Measurements from ENCODE around the gene PDXK.

PDXK gene

DNA sequence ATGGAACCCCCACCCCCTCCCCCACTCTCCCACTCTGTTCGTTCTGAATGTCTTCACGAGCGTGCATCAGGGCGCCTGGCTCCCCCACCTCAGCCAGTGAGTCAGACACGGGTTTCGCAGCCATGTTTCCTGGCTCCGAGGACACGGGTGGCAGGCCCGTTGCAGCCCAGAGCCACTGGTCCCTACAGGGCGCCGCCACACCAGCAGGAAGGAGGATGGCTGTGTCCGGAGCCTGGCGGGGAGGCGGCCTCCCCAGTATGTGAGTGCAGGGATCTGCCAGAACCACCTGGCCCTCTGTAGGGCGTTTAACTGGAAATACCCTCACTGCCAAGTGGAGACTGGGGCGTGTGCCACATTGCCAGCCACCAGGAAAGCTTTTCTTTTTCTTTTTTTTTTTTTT lies 38.7 kb downstream of the PDXK start:
- Histone ChIP-seq H3K36me3 (ENCODE audit: control insufficient read depth, insufficient read depth, low read length) (peaks cover 31% of the 10 kb centered on the region), H3K27me3 (ENCODE audit: control insufficient read depth, insufficient read depth, low read length) (no peaks in the 10 kb centered on the region), H3K4me1 (ENCODE audit: control insufficient read depth, insufficient read depth, low read length) (peaks cover 12% of the 10 kb centered on the region), H3K4me3 (ENCODE audit: low read length) (no peak overlapping the region), H3K27ac (ENCODE audit: low read depth, low read length) (peak overlapping the region; percentile 89), H3K9ac (ENCODE audit: low read length) (no peak overlapping the region)

DNA sequence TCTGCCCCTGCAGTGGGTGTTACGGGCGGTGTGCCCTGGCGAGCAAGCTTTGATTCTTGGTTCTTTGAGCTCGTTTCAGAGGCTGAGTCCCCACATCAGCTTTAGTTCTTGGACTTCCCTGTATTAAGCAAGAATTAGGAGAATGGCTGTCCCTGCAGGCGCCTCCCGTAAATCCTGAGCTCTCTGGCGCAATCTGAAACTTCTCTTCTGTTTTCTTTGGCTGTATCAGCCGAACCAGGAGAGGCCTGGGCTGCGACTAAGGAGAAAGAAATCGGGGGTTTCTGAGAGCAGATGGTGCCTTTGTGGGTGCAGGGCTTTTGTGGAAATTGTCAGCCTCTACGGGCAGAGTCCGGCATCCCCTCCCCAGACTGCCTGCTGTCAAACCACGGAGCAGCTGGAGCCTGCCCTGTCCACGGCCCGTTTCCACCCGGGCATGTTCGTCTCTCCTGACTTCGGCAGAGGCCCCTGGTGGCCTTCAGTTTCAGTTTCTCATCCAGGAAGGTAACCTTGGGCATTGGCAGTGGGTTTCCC lies 39.2 kb downstream of the PDXK start:
- H3K27ac ChIP-seq (ENCODE audit: low read depth, low read length) = peak overlapping the region; percentile 89

DNA sequence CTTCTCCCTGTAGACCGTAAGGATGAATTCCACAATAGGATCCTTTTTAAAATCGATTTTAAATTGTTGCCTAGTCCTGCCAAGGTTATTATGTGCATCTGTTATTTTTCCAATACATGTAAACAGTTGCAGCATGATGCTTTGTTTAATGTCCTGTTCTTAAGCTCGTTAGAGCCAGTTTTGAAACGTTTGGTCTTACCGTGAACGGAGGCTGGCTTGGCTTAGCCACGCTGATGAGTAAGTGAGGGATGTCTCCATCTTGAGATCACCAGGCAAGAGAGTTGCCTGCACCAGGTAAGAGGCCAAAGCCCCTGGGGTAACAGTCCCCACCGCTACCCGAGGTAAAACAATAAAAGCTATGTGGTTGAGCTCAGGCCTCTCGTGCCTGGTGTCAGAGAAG lies 39.9 kb downstream of the PDXK start:
- Histone ChIP-seq H3K27ac (ENCODE audit: low read depth, low read length) (peak overlapping the region; percentile 89), H3K36me3 (ENCODE audit: control insufficient read depth, insufficient read depth, low read length) (peaks cover 22% of the 10 kb centered on the region), H3K4me1 (ENCODE audit: control insufficient read depth, insufficient read depth, low read length) (peaks cover 12% of the 10 kb centered on the region), H3K4me3 (ENCODE audit: low read length) (no peak overlapping the region), H3K9ac (ENCODE audit: low read length) (no peak overlapping the region), H3K27me3 (ENCODE audit: control insufficient read depth, insufficient read depth, low read length) (no peaks in the 10 kb centered on the region)

More for the DNA sequence above, 39.2 kb downstream of the PDXK start:
- H3K4me1 ChIP-seq (ENCODE audit: control insufficient read depth, insufficient read depth, low read length) = peaks cover 12% of the 10 kb centered on the region
- H3K36me3 ChIP-seq (ENCODE audit: control insufficient read depth, insufficient read depth, low read length) = peaks cover 28% of the 10 kb centered on the region
- no peaks in the 10 kb centered on the region for H3K27me3 ChIP-seq (ENCODE audit: control insufficient read depth, insufficient read depth, low read length)
- peak overlapping the region; percentile 59 for H3K4me3 ChIP-seq (ENCODE audit: low read length)
- H3K9ac ChIP-seq (ENCODE audit: low read length) = peak overlapping the region; percentile 34

DNA sequence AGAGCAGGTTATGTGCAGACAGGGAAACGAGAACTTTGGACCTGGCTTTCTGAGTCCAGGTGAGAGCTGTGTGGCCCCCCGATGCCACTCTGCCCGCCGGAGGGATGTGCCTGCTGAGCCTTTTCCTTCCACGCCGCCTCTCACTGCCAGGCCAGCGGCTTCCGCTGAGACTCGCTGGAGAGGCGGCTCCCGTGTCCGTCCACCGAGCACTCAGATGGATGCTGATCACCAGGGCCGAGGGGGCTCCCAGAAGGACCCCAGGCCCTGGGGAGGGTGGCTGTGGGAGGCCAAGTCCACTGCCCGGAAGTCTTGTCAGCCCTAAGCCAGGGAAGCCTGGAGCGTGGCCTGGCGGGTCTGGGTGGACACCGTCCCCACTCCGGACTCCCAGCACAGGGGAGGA lies 40.7 kb downstream of the PDXK start:
- H3K4me3 ChIP-seq (ENCODE audit: low read length) = no peak overlapping the region
- no peaks in the 10 kb centered on the region for H3K27me3 ChIP-seq (ENCODE audit: control insufficient read depth, insufficient read depth, low read length)
- H3K4me1 ChIP-seq (ENCODE audit: control insufficient read depth, insufficient read depth, low read length) = peaks cover 12% of the 10 kb centered on the region
- peak overlapping the region; percentile 89 for H3K27ac ChIP-seq (ENCODE audit: low read depth, low read length)
- no peak overlapping the region for H3K9ac ChIP-seq (ENCODE audit: low read length)
- H3K36me3 ChIP-seq (ENCODE audit: control insufficient read depth, insufficient read depth, low read length) = peaks cover 20% of the 10 kb centered on the region

DNA sequence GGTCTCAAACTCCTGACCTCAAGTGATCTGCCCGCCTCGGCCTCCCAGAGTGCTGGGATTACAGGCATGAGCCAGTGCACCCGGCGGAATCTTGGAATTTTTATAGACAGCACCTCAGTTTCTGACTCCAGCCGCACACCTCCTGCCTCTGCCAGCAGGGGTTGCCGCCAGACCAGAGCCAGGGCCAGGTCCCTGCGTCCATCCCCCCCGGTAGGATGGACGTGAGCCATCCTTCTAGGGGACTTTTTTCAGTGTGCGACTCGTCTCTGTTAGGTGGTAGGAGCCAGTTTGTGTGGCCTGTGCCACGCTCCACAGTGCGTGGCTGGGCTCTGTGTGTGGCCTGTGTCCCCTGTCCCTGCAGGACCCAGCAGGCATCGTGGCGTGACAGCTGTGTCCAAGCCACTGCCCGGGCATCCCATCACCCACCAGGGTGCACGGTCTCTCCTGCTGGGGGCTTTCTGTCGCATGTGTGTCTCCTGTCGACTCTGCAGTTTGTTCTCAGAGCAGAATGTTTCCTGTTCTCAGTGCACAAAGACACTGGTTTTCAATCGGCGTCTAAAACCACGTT lies 41.5 kb downstream of the PDXK start:
- Histone ChIP-seq H3K27ac (ENCODE audit: low read depth, low read length) (no peak overlapping the region), H3K4me3 (ENCODE audit: low read length) (no peak overlapping the region), H3K4me1 (ENCODE audit: control insufficient read depth, insufficient read depth, low read length) (peaks cover 12% of the 10 kb centered on the region), H3K36me3 (ENCODE audit: control insufficient read depth, insufficient read depth, low read length) (peaks cover 12% of the 10 kb centered on the region), H3K27me3 (ENCODE audit: control insufficient read depth, insufficient read depth, low read length) (no peaks in the 10 kb centered on the region), H3K9ac (ENCODE audit: low read length) (no peak overlapping the region)

DNA sequence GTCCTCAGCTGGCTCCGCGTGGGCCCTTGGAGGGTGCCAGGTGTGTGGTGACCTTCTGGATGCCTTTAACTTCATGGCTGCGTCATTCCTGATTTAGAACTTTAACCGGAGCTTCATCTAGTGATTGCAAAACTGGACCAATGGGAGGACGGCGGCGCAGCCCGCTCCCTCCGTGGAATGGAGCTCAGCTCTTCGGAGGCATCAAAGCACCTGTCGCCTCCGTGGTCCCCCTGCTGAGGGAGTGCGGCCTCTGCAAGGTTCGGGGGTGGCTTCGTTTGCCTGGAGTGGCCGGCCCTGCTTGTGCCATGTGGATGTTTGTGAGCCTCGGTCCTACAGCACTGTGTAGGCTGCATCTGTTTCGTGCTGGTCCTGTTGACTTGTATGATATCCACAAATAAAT lies 43.0 kb downstream of the PDXK start:
- H3K36me3 ChIP-seq (ENCODE audit: control insufficient read depth, insufficient read depth, low read length) = peaks cover 6% of the 10 kb centered on the region
- peaks cover 12% of the 10 kb centered on the region for H3K4me1 ChIP-seq (ENCODE audit: control insufficient read depth, insufficient read depth, low read length)
- no peaks in the 10 kb centered on the region for H3K27me3 ChIP-seq (ENCODE audit: control insufficient read depth, insufficient read depth, low read length)
- H3K27ac ChIP-seq (ENCODE audit: low read depth, low read length) = no peak overlapping the region
- no peak overlapping the region for H3K4me3 ChIP-seq (ENCODE audit: low read length)
- no peak overlapping the region for H3K9ac ChIP-seq (ENCODE audit: low read length)

DNA sequence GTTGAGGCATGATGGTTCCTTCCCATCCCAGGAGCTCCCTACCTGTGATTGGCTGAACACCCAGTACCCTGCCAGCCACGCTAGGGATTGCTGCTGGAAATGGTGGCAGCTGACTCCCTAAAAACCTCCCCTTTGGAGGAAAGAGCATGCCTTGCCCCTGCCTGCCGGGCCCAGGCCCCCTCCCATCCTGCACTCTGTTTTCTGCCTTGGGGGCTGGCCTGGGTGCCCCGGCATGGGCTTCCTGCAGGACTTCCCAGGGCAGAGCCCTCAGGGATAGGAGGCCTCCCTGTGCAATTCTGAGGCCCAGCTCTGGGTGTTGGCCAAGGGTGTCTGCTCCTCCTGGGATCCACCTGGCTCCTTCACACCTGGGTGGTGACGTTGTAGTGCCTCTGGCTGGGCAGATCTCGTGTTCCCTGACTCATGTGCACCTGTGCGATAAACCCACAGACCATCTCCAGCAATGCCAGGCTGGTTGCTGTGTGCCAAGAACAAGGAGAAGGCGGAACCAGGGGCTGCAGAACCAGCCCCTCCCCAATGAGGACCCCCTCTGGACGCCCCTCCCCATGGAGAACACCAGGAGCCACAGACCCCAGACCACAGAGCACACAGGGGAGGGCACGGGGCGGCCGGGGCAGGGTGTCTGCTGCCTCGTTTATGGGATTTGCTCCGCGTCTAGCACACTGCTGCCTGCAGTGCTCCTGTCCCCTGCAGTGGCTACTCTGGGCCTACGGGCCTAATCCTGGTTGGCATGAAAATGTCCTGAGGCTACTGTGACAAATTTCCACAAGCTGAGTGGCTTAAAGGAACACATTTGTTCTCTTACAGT lies 43.6 kb downstream of the PDXK start:
- H3K9ac ChIP-seq (ENCODE audit: low read length) = no peak overlapping the region
- H3K4me1 ChIP-seq (ENCODE audit: control insufficient read depth, insufficient read depth, low read length) = peaks cover 14% of the 10 kb centered on the region
- no peak overlapping the region for H3K4me3 ChIP-seq (ENCODE audit: low read length)
- H3K36me3 ChIP-seq (ENCODE audit: control insufficient read depth, insufficient read depth, low read length) = peaks cover 6% of the 10 kb centered on the region
- no peaks in the 10 kb centered on the region for H3K27me3 ChIP-seq (ENCODE audit: control insufficient read depth, insufficient read depth, low read length)
- no peak overlapping the region for H3K27ac ChIP-seq (ENCODE audit: low read depth, low read length)

DNA sequence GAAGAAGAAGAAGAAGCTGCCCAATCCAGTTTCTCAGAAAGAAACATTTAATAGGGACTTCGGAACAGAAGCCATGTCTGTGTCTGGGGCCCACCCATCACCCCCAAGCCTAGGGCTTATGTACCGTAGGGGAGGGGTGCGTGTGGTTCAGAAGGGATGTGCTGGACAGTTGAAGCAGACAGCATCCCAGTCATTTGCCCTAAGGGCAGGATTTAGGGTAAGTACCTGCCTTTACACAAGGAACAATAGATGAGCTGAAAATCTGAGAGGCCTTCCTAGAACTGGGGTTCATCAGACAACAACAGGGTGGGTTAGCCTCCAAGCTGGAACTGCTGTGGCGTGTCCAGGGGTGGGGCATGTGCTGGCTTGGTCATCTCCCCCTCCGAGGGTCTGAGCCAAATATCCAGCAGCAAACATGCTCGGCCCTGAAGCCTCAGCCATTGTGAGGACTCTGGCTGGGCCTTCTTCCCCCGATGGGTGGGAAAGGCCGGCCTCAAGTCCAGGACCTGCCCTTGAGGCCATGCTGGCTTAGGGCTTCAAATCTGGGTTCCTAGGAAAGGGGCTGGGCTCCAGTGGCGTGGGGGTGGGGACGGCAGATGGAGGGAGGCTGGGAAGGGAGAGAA lies 45.1 kb downstream of the PDXK start:
- H3K4me1 ChIP-seq (ENCODE audit: control insufficient read depth, insufficient read depth, low read length) = peaks cover 4% of the 10 kb centered on the region
- H3K27ac ChIP-seq (ENCODE audit: low read depth, low read length) = no peak overlapping the region
- no peak overlapping the region for H3K9ac ChIP-seq (ENCODE audit: low read length)
- H3K36me3 ChIP-seq (ENCODE audit: control insufficient read depth, insufficient read depth, low read length) = peaks cover 6% of the 10 kb centered on the region
- no peaks in the 10 kb centered on the region for H3K27me3 ChIP-seq (ENCODE audit: control insufficient read depth, insufficient read depth, low read length)
- H3K4me3 ChIP-seq (ENCODE audit: low read length) = no peak overlapping the region

DNA sequence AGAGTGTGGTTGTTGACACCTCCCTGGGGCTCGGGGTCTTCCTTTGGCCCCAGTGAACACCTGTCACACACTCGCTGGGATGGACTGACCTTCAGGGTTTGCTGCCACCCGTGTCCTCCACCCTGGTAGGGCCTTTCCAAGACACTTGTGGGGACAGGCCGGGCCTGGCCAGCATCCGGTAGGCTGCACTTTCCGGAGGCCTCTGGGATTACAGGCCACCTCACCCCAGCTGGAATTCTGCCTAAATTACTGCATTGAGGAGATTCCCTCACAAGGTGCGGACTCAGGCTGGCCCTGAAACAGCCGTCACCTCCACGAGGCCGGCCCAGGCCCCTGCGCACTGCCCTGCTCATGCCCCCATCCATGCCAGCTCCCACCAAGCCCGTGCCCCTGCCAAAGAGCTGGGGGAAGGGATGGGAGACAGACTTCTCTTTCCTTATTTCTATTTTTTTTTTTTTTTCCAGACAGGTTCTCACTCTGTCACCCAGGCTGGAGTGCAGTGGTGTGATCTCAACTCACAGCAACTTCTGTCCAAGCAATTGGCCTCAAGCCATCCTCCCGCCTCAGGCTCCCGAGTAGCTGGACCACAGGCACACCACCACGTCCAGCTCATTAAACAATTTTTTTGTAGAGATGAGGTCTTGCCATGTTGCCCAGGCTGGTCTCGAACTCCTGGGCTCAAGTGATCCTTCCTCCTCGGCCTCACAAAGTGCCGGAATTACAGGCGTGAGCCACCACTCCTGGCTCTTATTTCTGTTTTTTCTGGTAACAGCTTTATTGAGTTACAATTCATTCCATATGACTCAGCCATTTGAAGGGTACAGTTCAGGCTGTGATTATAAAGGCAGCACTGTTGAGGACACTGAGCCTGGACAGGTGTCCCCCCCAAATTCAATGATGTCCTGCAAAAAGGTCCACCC lies 45.9 kb downstream of the PDXK start:
- no peaks in the 10 kb centered on the region for H3K27me3 ChIP-seq (ENCODE audit: control insufficient read depth, insufficient read depth, low read length)
- no peak overlapping the region for H3K9ac ChIP-seq (ENCODE audit: low read length)
- peaks cover 3% of the 10 kb centered on the region for H3K4me1 ChIP-seq (ENCODE audit: control insufficient read depth, insufficient read depth, low read length)
- no peak overlapping the region for H3K27ac ChIP-seq (ENCODE audit: low read depth, low read length)
- no peak overlapping the region for H3K4me3 ChIP-seq (ENCODE audit: low read length)
- H3K36me3 ChIP-seq (ENCODE audit: control insufficient read depth, insufficient read depth, low read length) = peaks cover 6% of the 10 kb centered on the region

DNA sequence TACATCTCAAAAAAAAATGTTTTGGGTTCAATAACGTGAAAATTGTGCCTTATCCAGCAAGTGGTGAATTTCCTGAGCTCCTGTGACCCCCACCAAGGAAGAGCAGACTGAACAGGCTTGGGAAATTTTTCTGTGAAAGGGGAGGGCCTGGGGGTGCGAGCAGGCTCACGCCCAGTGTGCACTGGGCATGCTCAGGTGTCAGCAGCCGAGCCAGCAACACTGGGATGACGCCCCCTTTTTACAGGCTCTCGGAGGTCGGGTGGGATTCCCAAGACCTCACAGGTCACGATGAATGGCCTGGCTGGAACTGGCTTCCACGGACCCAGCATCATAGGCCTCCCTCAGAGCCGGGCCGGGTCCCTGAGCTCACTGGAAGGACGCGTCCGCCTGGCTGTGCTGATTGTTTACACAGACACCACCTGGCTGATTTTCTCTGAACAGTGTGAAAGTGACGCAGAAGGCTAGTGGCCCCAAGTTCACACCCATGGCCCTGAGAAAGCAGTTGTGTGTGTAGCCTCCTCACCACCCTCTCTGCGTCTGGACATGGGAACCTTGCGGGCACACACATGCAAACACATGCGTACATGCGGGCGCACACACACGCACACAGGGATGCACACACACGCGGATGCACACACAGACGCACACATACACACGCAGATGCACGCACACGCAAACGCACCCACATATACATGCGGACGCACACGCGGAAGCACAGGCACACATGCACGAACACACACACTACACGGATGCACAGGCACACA lies 48.0 kb downstream of the PDXK start:
- no peak overlapping the region for H3K4me3 ChIP-seq (ENCODE audit: low read length)
- no peaks in the 10 kb centered on the region for H3K27me3 ChIP-seq (ENCODE audit: control insufficient read depth, insufficient read depth, low read length)
- H3K27ac ChIP-seq (ENCODE audit: low read depth, low read length) = no peak overlapping the region
- H3K36me3 ChIP-seq (ENCODE audit: control insufficient read depth, insufficient read depth, low read length) = peaks cover 3% of the 10 kb centered on the region
- no peak overlapping the region for H3K9ac ChIP-seq (ENCODE audit: low read length)
- H3K4me1 ChIP-seq (ENCODE audit: control insufficient read depth, insufficient read depth, low read length) = peaks cover 3% of the 10 kb centered on the region

DNA sequence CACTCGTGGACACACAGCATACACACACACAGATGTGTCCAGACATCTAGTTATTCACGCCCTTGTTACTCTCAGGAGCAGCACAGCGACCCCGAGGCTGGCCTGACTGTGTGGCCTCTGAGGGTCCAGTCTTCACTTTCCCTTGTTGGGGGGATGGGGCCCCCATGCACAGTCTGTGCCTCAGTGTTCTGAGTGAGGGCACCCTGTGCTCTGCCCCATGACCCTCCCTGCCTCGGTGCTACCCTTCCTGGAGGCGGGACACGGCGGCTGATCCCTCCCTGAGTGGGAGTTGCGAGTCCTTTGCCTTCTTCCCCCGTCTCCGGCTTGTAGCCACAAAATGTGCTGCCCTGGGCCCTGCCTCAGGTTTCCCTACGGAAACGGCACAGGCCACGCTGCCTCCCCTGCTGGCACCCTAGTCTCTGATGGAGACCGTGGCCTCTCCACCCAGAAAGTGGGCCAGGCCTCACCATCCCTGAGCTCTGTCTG lies 48.6 kb downstream of the PDXK start:
- no peak overlapping the region for H3K27ac ChIP-seq (ENCODE audit: low read depth, low read length)
- no peak overlapping the region for H3K4me3 ChIP-seq (ENCODE audit: low read length)
- no peak overlapping the region for H3K9ac ChIP-seq (ENCODE audit: low read length)
- peaks cover 2% of the 10 kb centered on the region for H3K36me3 ChIP-seq (ENCODE audit: control insufficient read depth, insufficient read depth, low read length)
- H3K27me3 ChIP-seq (ENCODE audit: control insufficient read depth, insufficient read depth, low read length) = no peaks in the 10 kb centered on the region
- H3K4me1 ChIP-seq (ENCODE audit: control insufficient read depth, insufficient read depth, low read length) = peaks cover 3% of the 10 kb centered on the region

Measured in rectal smooth muscle tissue (tissue), 1 donor.